Gastroesophageal sphincter (tissue), 3 donors: ENCODE data around the gene RHEX.

Experiments
- EP300 ChIP-seq: sonication (generic); formaldehyde crosslinking; IDR thresholded peaks from one replicate; pipeline ENCODE4 v1.6.1; 2017; ENCODE audit warnings: antibody characterized with exemption, mild to moderate bottlenecking
- POLR2A ChIP-seq, 2 donors: fragments of 450-650 bp; IDR thresholded peaks; one replicate each; pipeline ENCODE4 v1.6.1; 2017; ENCODE audit warnings: antibody characterized with exemption in 2 of 2, mild to moderate bottlenecking in 2 of 2, moderate library complexity in 1 of 2
- POLR2AphosphoS5 ChIP-seq: sonication (generic); formaldehyde crosslinking; IDR thresholded peaks from one replicate; pipeline ENCODE4 v1.6.1; 2017; ENCODE audit warnings: antibody characterized with exemption
- TF ChIP-seq, protein P1 (sequence below), 4 experiments: fragments of 200-600 bp in 2 of 4; fragments of 450-650 bp in 2 of 4; sonication (generic) in 1 of 4; IDR thresholded peaks; one replicate each; pipeline ENCODE4 v1.5.1; 2017 to 2019; ENCODE audit warnings: antibody characterized with exemption in 4 of 4, mild to moderate bottlenecking in 2 of 4, moderate library complexity in 2 of 4

- TF ChIP-seq, protein P1, sequence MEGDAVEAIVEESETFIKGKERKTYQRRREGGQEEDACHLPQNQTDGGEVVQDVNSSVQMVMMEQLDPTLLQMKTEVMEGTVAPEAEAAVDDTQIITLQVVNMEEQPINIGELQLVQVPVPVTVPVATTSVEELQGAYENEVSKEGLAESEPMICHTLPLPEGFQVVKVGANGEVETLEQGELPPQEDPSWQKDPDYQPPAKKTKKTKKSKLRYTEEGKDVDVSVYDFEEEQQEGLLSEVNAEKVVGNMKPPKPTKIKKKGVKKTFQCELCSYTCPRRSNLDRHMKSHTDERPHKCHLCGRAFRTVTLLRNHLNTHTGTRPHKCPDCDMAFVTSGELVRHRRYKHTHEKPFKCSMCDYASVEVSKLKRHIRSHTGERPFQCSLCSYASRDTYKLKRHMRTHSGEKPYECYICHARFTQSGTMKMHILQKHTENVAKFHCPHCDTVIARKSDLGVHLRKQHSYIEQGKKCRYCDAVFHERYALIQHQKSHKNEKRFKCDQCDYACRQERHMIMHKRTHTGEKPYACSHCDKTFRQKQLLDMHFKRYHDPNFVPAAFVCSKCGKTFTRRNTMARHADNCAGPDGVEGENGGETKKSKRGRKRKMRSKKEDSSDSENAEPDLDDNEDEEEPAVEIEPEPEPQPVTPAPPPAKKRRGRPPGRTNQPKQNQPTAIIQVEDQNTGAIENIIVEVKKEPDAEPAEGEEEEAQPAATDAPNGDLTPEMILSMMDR (IDR thresholded peaks at IDR 0.05) = no peak
- no peak for TF ChIP-seq POLR2A (IDR thresholded peaks at IDR 0.05)
- TF ChIP-seq POLR2AphosphoS5 = no peak
- no peak for TF ChIP-seq EP300
Observed at GRCh38 chr1:206036663-206037455, 16.1 kb upstream of the RHEX start.
